Stimulated activated CD4-positive, alpha-beta T cell treated with anti-CD3 and anti-CD28 coated beads, Interleukin-4, amount 100 ng/mL, for 1 hour (primary cell): ENCODE measurements around the gene GPN2.

ENCODE experiments used
- DNase-seq: peaks from one replicate; pipeline ENCODE4 v3.0.0-alpha.2; 2020

The GPN2 gene

DNA sequence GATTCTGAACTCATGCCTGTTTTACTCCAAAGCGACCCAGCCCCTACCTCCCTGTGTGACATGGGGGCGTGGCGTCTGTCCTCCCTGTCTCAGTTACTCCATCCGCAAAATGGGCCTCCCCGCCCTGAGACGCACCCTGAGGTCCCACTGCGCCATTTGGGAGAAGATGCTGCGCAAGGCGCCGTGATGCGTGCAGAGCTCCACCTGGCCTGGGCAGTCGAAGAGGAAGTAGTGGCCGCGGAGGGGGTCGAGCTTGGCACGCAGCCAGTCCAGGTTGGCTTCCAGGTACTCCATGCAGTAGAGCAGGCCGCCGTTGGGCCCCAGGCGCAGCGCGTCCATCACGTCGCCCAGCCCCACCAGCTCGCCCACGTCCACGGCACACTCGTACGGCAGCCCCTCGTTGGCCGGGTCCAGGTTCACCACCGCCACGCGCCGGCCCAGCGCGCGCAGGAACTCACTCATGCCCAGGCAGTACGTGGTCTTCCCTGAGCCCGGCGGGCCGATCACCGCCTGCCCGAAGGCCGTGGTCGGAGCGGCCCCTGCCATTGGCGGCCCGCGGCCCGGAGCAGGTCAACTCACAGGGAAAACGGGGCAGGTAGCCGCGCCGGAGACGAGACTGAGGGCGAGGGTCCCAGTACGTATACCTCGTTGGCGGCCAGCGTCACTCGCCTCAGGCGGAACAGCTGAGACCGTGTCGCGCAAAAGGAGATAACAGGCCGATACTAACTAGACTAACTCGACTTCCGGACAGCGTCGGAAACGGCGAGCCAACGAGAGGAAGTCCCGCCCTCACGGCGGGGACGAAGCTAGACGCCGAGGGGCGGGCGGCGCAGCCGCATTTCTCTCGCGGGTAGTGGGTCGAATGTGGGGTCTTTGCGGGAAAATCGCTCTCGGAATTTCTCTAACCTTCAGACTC, at the start of gene GPN2:
GPN2 (minus strand) TSS at position 733 of the 916 bp plus-strand sequence; CDS start at position 546, 187 bp downstream.
- peak; percentile 79 for DNase-seq

- no peak for DNase-seq
Observed at GRCh38 chr1:26938659-26939025, 48.6 kb upstream of the GPN2 start.

- no peak for DNase-seq
Observed at GRCh38 chr1:26938004-26938658, 48.0 kb upstream of the GPN2 start.

DNA sequence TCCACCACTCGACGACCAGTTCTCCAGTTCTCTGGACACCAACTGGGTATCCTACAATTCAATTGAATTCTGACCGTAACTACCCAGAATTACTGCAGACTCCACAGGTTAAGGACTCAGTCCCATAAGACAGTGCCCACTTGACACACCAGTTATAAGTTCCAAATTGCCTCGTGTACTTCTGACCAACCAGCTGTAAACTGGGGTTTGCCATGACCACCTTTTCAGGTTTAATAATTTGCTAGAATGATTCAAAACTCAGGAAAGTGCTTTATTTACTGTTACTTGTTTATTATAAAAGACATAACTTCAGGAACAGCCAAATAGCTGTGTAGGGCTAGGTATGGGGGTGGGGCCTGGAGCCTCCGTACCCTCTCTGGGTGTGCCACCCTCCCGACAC, 46.7 kb upstream of the GPN2 start:
- DNase-seq, result no peak

- DNase-seq, result no peak
Observed at GRCh38 chr1:26932531-26932930, 42.4 kb upstream of the GPN2 start.

DNA sequence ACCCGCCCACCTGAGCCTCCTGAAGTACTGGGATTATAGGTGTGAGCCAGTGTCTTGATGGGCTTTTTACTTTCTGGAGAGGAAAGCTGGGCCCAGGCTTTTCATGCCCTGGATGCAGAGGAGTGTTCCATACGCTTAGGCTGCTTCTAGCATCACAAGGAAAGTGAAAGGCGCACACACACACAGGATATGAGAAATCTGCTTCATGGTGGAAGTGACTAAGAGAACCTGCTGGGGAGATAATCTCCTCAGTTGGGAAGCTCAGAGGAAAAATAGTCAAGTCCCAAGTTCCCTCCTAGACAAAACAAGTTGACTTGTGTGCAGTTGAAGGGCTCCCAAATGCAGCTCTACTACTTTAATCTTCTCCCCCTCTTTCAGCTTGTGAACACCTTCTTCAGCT, 33.6 kb upstream of the GPN2 start:
- no peak for DNase-seq

DNA sequence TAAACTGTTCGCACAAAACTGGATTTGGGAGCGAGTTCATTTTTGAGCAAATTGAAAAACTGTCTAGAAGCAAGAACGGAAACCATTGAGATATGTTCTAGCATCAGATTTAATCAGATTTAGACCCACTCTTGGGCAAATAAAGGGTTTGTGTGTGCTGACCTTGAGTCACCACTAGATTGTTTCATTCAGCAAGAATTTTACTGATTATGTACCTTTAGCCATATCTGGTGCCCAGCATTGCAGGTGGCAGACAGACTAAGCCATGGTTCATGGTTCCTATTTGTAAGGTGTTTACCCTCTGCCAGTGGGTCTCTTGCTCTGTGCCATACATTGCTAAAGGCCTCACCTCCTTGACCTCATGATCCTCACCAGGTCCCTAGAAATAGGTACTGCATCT, 32.8 kb upstream of the GPN2 start:
- no peak for DNase-seq

- no peak for DNase-seq
Observed at GRCh38 chr1:26922431-26922729, 32.3 kb upstream of the GPN2 start.

GRCh38 chr1:26921540-26922430, 31.7 kb upstream of the GPN2 start, which contains the start of gene NUDC:
TSS of gene NUDC (plus strand) at chr1:26921743. CDS start at chr1:26921849, 106 bp downstream.
- DNase-seq, result peak; percentile 93

GRCh38 chr1:26921126-26921539, 31.1 kb upstream of the GPN2 start:
- DNase-seq, result no peak

DNA sequence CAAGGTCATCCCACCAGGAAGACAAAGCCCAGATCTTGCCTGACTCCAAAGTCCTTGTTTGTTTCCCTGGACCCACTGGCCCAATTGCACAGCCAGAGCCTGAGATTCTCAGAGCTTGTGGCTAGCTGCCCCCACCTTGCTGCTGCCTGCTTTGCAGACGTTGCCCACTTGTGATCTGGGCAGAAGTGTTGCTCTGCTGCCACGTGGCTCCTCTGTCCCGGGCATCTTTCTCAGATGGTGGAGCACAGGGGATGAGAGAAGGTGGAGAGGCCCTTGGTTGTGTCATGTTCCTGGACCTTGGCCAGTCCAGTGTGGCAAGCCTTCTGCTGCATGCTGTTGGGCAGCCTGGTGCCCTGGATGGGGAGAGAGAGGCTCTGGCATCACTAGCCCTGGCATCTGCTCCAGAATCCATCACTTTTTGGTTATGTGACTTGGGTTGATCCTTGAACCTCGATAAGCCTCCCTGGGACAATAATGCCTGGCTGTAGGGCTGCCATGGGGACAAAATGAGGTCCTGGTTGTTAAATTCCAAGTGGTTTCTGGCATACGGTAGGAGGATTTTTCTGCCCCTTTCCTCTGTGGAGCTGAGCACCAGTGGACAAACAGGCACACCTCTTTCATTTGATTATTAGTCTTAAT, 25.2 kb upstream of the GPN2 start:
- no peak for DNase-seq

GRCh38 chr1:26913754-26914619, 23.9 kb upstream of the GPN2 start, which contains the start of gene NR0B2:
TSS of gene NR0B2 (minus strand) at chr1:26913975. CDS start at chr1:26913940, 35 bp downstream.
- no peak for DNase-seq

GRCh38 chr1:26913389-26913753, 23.3 kb upstream of the GPN2 start:
- no peak for DNase-seq

GRCh38 chr1:26912147-26912490, 22.0 kb upstream of the GPN2 start:
- no peak for DNase-seq

DNA sequence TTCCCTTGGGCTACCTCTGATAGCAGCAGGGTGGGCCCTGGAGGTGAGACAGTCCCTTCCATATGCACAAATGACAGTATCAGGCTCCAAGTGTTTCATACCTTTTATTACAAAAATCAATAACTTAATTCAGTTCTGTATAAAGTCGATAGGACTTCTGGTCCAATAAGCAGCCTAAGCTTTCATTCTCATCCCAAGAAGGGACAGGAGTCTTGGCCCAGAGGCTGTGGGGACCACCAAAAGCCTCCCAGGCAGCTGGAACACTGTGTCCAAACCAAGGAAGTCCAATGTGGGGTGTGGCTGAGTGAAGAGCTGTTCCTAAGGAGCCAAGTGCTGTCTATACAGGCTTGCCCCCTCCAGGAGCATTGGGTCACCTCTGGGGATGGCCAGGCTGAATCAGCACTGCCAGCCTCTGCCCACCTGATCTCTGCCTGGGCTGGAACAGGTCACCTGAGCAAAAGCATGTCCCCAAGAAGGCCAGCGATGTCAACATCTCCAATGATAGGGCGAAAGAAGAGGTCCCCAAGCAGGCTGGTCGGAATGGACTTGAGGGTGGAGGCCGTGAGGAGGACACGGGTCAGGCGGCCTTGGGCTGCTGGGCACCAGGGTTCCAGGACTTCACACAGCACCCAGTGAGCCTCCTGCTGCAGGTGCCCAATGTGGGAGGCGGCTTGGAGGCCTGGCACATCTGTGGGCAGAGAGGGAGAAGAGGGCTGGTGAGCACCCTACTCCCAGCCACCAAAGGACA, 21.5 kb upstream of the GPN2 start:
- no peak for DNase-seq

DNA sequence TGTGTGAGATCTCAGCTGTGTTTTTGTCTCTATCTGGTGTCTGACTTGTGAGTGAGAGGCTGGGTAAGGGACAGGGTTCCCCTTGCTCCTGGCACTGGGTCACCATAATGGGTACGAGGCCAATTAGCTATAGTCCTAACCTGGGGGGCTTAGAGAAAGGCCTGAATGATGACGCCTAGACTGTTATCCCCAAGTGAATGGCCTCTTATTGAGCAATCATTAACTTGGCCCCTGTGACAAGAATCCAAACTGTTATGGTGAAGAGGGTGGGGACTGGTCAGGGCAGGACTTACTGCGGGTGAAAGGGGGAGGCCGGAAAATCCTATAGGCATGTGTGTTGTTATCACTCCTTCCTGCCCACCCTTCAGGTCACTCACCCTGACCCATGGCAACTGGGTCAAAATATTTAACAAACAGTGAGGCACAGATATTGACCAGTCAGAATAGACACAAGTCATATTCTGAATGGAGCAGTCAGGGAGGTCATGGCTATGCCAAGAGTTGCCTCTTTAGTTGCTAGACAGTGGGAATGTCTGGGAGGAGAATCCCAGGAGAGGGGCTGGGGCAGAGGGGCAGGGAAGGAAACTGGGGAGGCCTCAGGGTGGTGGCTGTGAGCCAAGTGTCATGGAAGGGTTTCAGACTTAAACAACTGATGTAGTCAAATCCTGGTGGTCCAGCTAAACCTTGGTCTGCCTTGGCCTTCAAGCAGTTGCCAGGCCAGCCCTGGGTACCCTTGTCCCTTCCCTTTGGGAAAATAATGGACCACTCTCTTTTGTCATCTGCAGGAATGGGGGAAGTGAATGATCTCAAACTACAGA, 20.5 kb upstream of the GPN2 start:
- no peak for DNase-seq

DNA sequence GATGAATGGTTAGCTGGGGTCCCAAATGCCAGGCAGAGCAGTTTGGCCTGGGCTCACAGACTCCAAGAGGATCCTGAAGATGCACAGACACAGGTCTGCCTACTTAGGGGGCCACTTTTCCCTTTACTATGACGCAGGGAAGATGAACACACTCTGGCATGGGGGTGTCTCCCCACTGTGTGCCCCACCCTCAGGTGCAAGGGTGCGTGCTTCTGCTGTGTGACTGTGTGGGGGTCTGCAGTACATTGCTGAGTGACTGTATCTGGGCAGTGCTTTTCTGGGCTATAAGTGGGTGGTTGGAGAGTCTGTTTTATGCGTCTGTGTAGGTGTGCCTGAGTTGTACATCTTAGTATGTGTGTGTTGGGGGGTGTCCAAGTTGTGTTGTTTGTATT, 19.9 kb upstream of the GPN2 start:
- no peak for DNase-seq

DNA sequence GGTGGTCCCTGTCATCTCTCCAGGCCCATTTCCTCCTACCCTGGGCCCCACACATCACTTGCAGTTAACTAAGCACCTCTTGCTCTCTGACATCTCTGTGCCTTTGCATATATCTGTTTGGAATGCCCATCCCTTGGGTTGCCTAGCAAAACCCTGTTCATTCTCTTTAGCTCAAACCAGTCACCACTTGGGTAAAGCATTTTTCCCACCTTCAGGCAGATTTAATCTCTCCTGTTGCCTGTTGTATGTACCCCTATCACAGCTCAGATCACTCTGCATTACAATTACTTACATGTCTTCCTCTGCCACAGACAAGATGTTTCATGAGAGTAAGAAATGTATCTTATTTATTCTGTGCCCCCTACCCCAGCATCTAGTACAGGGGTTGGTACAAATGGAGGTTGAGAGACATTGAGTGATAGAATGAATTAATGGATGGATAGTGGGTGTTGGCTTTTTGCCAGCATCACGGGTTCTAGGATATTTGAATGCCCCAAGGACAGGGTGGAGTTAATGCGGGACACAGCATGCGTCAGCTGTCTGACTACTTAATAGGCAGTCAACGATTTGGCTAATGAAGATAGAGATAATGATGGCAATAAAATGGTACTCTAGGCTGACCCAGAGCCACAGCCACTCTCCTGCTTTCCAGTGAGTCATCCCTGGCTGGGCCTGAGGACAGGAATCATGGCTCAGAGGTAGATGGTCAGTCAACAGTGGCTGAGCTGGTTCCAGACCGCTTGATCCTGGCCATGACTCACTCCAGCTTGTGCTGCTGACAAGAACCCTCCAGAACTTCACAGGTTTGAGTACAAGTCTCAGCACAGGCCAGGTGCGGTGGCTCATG, 17.2 kb upstream of the GPN2 start:
- DNase-seq, result no peak

DNA sequence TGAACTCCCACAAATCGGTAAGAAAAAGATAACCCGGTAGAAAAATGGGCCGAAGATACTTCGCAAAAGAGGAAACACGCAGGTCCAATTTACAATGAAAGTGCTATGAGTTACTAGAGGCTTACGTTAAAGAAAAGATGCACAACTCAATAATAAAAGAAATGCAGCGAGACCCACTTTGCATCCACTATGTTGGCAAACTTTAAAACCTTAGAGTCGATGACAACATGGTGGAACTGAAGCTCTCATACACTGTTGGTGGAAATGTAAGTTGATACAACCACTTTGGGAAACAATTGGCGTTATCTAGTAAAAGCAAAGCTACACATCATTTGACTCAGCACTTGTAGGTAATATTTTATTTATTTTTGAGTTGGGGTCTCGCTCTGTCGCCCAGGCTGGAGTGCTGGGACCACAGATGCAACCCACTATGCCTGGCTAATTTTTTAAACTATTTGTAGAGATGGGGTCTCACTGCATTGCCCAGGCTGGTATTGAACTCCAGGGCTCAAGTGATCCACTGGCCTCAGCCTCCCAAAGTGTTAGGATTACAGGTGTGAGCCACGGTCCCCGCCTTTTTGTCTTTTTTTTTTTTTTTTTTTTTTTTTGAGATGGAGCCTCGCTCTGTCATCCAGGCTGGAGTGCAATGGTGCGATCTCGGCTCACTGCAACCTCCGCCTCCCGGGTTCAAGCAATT, 10.9 kb upstream of the GPN2 start:
- DNase-seq, result no peak
